Measurements from ENCODE around the gene SHMT2. TPM values are rescaled to one million over a fixed set of nuclear protein-coding genes. Genes with fewer than 3 reads are reported as not detected.

SHMT2 gene
- total RNA-seq, 4 donors from 2014 or later: 45.2 to 66.4 (median 55.0) TPM

- DNase-seq (ENCODE audit: low spot score) (no peak), ATAC-seq (ENCODE audit: low FRiP score) (peak; percentile 55)
- no peak for TF ChIP-seq CTCF (IDR thresholded peaks at IDR 0.05)
These were observed 29.8 kb downstream of the SHMT2 start for GRCh38 chr12:57258977-57259970.

- ATAC-seq (ENCODE audit: low FRiP score) (no peak), DNase-seq (ENCODE audit: low spot score) (no peak)
- TF ChIP-seq CTCF (IDR thresholded peaks at IDR 0.05): no peak
These were observed 30.9 kb downstream of the SHMT2 start for GRCh38 chr12:57260366-57260765.

- no peak for TF ChIP-seq CTCF (IDR thresholded peaks at IDR 0.05)
- DNase-seq (ENCODE audit: low spot score) (no peak), ATAC-seq (ENCODE audit: low FRiP score) (no peak)
These were observed 31.9 kb downstream of the SHMT2 start for GRCh38 chr12:57261428-57261865.

- no peak for ATAC-seq (ENCODE audit: low FRiP score)
- TF ChIP-seq CTCF (IDR thresholded peaks at IDR 0.05): no peak
- DNase-seq (ENCODE audit: low spot score): no peak
These were observed 32.8 kb downstream of the SHMT2 start for GRCh38 chr12:57262126-57262822.

GRCh38 chr12:57263096-57263495 is 33.6 kb downstream of the SHMT2 start:
- no peak for TF ChIP-seq CTCF (IDR thresholded peaks at IDR 0.05)
- no peak for ATAC-seq (ENCODE audit: low FRiP score)

GRCh38 chr12:57266681-57267080 is 37.2 kb downstream of the SHMT2 start:
- no peak for TF ChIP-seq CTCF (IDR thresholded peaks at IDR 0.05)
- ATAC-seq (ENCODE audit: low FRiP score) (no peak), DNase-seq (ENCODE audit: low spot score) (no peak)

More at GRCh38 chr12:57263096-57263495, 33.6 kb downstream of the SHMT2 start:
- DNase-seq (ENCODE audit: low spot score): no peak
